Measurements from ENCODE around the gene EHD2.

DNA sequence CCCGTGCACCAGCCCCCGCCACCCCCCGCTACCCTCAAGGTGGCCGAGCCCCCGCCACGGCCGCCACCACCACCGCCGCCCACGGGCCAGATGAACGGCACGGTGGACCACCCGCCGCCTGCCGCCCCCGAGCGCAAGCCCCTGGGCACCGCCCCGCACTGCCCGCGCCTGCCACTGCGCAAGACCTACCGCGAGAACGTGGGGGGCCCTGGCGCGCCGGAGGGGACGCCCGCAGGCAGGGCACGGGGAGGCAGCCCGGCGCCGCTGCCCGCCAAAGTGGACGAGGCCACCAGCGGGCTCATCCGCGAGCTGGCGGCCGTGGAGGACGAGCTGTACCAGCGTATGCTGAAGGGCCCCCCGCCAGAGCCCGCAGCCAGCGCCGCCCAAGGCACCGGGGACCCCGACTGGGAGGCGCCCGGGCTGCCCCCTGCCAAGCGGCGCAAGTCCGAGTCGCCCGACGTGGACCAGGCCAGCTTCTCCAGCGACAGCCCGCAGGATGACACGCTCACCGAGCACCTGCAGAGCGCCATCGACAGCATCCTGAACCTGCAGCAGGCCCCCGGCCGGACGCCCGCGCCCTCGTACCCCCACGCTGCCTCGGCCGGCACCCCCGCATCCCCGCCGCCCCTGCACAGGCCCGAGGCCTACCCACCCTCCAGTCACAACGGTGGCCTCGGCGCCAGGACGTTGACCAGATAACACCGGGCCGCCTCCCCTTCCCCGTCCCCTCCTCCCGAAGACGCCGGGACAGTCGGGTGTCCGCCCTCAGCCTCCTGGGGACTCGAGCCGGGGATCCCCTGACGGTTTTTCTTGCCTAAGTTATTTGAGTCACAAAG lies 11.3 kb upstream of the EHD2 start:
- TF ChIP-seq POLR2AphosphoS5 (IDR thresholded peaks at IDR 0.05), result no peak
- TF ChIP-seq, protein P1, sequence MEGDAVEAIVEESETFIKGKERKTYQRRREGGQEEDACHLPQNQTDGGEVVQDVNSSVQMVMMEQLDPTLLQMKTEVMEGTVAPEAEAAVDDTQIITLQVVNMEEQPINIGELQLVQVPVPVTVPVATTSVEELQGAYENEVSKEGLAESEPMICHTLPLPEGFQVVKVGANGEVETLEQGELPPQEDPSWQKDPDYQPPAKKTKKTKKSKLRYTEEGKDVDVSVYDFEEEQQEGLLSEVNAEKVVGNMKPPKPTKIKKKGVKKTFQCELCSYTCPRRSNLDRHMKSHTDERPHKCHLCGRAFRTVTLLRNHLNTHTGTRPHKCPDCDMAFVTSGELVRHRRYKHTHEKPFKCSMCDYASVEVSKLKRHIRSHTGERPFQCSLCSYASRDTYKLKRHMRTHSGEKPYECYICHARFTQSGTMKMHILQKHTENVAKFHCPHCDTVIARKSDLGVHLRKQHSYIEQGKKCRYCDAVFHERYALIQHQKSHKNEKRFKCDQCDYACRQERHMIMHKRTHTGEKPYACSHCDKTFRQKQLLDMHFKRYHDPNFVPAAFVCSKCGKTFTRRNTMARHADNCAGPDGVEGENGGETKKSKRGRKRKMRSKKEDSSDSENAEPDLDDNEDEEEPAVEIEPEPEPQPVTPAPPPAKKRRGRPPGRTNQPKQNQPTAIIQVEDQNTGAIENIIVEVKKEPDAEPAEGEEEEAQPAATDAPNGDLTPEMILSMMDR (IDR thresholded peaks at IDR 0.05), result no peak

Data from suprapubic skin (tissue), 3 donors.